Epithelial cell of prostate (primary cell): ENCODE data around the gene SYF2.

Experiments used
- DNase-seq: peaks from one replicate; pipeline ENCODE4 v3.0.0-alpha.2; 2011; ENCODE audit warnings: low read depth, low spot score
- H3K27ac ChIP-seq: fragments of 450-650 bp; 2 replicates; pipeline ENCODE4 v1.5.1; 2017; ENCODE audit warnings: mild to moderate bottlenecking

SYF2 gene

GRCh38 chr1:25187077-25187476 is 45.2 kb downstream of the SYF2 start:
- no peak overlapping the region for H3K27ac ChIP-seq
- no peak for DNase-seq

- no peak overlapping the region for H3K27ac ChIP-seq
- no peak for DNase-seq
These were observed 45.9 kb downstream of the SYF2 start for GRCh38 chr1:25186161-25187007.

- no peak for DNase-seq
- H3K27ac ChIP-seq, result no peak overlapping the region
These were observed 46.7 kb downstream of the SYF2 start for GRCh38 chr1:25185409-25186160.

GRCh38 chr1:25184001-25184762 is 48.1 kb downstream of the SYF2 start:
- no peak for DNase-seq
- H3K27ac ChIP-seq, result no peak overlapping the region

- no peak for DNase-seq
- no peak overlapping the region for H3K27ac ChIP-seq
These were observed 48.9 kb downstream of the SYF2 start for GRCh38 chr1:25183126-25183980.

GRCh38 chr1:25182629-25183028 is 49.7 kb downstream of the SYF2 start:
- H3K27ac ChIP-seq, result no peak overlapping the region
- DNase-seq, result no peak

GRCh38 chr1:25180996-25181395 is 51.3 kb downstream of the SYF2 start:
- DNase-seq, result no peak
- no peak overlapping the region for H3K27ac ChIP-seq

- no peak overlapping the region for H3K27ac ChIP-seq
These were observed 53.3 kb downstream of the SYF2 start for GRCh38 chr1:25178917-25179561.

GRCh38 chr1:25174730-25175612 is 57.3 kb downstream of the SYF2 start:
- no peak overlapping the region for H3K27ac ChIP-seq

More at GRCh38 chr1:25178917-25179561, 53.3 kb downstream of the SYF2 start:
- no peak for DNase-seq

GRCh38 chr1:25174363-25174729 is 58.0 kb downstream of the SYF2 start:
- no peak overlapping the region for H3K27ac ChIP-seq
- DNase-seq, result no peak

More at GRCh38 chr1:25174730-25175612, 57.3 kb downstream of the SYF2 start:
- DNase-seq, result no peak

GRCh38 chr1:25173809-25174340 is 58.4 kb downstream of the SYF2 start:
- no peak for DNase-seq
- H3K27ac ChIP-seq, result no peak overlapping the region
